ENCODE measurements around the gene MUC2.

DNA sequence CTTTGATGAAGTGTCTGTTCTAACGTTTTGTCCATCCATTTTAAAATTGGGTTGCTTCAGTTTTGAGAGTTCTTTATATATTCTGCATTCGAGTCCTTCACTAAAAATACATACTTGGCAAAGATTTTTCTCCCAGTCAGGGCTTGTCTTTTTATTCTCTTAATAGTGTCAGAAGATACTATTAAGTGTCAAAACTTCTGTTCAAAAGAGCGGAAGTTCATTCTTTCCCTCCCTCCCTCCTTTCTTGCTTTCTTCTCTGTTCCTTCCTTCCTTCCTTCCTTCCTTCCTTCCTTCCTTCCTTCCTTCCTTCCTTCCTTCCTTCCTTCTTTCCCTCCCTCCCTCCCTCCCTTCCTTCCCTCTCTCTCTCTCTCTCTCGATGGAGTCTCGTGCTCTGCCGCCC lies 30.5 kb upstream of the MUC2 start:
- TF ChIP-seq, protein P1, sequence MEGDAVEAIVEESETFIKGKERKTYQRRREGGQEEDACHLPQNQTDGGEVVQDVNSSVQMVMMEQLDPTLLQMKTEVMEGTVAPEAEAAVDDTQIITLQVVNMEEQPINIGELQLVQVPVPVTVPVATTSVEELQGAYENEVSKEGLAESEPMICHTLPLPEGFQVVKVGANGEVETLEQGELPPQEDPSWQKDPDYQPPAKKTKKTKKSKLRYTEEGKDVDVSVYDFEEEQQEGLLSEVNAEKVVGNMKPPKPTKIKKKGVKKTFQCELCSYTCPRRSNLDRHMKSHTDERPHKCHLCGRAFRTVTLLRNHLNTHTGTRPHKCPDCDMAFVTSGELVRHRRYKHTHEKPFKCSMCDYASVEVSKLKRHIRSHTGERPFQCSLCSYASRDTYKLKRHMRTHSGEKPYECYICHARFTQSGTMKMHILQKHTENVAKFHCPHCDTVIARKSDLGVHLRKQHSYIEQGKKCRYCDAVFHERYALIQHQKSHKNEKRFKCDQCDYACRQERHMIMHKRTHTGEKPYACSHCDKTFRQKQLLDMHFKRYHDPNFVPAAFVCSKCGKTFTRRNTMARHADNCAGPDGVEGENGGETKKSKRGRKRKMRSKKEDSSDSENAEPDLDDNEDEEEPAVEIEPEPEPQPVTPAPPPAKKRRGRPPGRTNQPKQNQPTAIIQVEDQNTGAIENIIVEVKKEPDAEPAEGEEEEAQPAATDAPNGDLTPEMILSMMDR (IDR thresholded peaks at IDR 0.05; ENCODE audit: insufficient read depth, low read length) = no peak
- TF ChIP-seq, protein P2, sequence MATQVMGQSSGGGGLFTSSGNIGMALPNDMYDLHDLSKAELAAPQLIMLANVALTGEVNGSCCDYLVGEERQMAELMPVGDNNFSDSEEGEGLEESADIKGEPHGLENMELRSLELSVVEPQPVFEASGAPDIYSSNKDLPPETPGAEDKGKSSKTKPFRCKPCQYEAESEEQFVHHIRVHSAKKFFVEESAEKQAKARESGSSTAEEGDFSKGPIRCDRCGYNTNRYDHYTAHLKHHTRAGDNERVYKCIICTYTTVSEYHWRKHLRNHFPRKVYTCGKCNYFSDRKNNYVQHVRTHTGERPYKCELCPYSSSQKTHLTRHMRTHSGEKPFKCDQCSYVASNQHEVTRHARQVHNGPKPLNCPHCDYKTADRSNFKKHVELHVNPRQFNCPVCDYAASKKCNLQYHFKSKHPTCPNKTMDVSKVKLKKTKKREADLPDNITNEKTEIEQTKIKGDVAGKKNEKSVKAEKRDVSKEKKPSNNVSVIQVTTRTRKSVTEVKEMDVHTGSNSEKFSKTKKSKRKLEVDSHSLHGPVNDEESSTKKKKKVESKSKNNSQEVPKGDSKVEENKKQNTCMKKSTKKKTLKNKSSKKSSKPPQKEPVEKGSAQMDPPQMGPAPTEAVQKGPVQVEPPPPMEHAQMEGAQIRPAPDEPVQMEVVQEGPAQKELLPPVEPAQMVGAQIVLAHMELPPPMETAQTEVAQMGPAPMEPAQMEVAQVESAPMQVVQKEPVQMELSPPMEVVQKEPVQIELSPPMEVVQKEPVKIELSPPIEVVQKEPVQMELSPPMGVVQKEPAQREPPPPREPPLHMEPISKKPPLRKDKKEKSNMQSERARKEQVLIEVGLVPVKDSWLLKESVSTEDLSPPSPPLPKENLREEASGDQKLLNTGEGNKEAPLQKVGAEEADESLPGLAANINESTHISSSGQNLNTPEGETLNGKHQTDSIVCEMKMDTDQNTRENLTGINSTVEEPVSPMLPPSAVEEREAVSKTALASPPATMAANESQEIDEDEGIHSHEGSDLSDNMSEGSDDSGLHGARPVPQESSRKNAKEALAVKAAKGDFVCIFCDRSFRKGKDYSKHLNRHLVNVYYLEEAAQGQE (IDR thresholded peaks at IDR 0.05; ENCODE audit: insufficient replicate concordance, low read depth) = no peak
